HuH-7 (cell line): ENCODE data around the gene BLMH.

Experiments used
- DNase-seq: peaks from one replicate; pipeline ENCODE4 v3.0.0; 2011; ENCODE audit warnings: low spot score

Gene BLMH, protein sequence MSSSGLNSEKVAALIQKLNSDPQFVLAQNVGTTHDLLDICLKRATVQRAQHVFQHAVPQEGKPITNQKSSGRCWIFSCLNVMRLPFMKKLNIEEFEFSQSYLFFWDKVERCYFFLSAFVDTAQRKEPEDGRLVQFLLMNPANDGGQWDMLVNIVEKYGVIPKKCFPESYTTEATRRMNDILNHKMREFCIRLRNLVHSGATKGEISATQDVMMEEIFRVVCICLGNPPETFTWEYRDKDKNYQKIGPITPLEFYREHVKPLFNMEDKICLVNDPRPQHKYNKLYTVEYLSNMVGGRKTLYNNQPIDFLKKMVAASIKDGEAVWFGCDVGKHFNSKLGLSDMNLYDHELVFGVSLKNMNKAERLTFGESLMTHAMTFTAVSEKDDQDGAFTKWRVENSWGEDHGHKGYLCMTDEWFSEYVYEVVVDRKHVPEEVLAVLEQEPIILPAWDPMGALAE

DNA sequence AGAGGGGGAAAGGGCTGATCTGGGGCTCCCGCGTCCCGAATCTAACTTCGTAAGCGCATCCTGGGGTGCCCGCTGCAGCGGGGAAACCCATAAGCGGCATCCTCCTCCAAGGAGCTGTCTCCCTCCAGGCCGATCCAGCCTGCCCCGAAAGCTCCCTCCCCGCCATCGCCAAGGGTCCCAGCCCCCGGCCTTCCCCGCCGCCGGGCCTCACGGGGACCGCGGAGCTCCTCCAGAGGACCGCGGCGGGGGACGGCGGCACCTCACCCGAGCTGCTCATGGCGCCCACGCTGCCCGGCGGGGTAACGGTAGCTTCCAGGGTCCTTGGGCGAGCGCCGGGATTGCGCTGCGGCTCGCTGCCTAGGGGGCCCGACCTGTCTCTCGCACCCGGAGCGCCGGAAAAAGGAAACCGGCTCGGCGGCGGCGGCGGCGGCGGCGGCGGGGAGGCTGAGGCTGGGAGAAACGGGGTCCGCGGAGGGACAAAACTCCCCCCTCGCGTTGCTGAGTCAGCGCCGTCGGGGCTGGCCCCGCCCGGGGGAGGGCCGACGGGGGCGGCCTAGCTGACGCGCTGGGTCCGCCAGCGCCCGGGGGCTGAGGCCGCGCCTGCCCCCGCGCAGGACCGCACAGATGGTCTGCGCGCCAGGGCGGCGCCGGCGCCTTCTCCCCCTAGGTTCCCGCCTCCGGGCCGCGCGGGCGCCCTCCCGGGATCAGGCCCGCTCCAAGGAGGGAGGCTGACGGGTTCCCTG lies at the start of gene BLMH:
Gene BLMH, minus strand, starts transcription at position 402 of the 743 bp plus-strand sequence. Its CDS starts 125 bp downstream, at position 277.
- DNase-seq: peak; percentile 73

DNA sequence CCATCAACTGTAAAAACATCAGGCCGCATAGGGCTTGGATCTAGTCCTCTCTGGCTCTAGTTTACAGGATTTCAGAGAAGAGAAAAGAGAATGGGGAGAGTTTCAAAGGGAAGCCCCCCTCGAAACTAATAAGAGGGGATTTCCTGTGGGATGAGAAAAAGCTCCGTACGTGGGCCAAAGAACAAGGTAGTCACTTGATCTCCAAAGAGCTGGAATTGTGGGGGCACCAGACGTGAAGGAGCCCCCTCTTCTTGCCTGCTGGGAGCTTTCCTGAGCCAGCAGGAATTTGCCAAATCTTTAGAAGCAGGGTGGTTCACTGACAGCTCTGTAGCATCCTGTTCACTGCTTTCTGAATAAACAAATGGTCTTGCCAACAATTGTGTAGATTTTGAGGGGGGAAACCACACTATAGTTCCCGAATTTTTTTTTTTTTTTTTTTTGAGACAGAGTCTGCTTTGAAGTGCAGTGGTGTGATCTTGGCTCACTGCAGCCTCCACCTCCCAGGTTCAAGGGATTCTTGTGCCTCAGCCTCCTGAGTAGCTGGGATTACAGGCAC lies 49.1 kb upstream of the BLMH start:
- DNase-seq: no peak

DNA sequence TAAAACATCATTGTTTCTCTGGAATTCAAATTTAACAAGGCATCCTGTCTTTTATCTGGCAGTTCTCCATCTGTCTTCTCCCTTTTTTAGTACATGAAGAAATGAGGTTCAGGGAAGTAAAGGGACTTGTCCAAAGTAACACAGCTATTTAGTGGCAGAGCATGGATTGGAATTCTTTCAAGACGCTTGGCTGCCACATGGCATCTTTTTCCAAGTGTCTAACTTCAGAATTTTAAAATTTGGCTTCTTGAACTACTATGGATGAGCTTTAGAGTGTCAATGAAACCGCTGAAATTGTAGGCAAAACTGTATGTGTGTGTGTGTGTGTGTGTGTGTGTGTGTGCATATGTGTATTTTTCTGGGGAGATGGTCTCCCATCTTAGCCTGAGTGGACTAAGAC lies 47.3 kb upstream of the BLMH start:
- no peak for DNase-seq

DNA sequence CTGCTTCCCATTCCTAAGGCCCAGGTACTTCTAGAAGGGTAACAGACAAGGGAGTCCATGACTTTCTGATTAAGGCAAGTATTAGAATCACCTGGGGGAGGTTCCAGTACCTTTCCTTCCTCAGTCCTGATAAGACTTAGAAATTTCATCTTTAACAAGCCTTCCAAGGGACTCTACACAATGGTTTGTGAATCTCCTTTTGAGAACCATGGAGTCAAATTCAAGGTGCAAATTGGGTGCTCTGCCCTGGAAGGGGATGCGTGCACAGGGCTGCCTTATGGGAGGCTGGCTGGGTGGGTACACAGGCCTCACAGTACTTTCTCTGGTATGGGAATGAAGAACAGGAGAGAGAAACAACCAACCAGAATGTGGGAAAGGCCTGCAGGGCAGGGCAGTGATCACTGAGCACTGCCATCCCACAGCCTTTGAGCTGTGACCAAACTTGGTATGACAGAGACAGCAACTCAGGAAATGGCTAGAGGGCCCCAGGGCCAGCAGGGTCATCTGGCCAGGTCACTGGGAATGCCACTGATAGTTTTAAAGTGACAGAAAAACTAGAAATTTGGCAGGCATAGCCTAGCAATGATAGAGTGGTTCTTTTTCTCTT lies 45.8 kb upstream of the BLMH start:
- no peak for DNase-seq

DNA sequence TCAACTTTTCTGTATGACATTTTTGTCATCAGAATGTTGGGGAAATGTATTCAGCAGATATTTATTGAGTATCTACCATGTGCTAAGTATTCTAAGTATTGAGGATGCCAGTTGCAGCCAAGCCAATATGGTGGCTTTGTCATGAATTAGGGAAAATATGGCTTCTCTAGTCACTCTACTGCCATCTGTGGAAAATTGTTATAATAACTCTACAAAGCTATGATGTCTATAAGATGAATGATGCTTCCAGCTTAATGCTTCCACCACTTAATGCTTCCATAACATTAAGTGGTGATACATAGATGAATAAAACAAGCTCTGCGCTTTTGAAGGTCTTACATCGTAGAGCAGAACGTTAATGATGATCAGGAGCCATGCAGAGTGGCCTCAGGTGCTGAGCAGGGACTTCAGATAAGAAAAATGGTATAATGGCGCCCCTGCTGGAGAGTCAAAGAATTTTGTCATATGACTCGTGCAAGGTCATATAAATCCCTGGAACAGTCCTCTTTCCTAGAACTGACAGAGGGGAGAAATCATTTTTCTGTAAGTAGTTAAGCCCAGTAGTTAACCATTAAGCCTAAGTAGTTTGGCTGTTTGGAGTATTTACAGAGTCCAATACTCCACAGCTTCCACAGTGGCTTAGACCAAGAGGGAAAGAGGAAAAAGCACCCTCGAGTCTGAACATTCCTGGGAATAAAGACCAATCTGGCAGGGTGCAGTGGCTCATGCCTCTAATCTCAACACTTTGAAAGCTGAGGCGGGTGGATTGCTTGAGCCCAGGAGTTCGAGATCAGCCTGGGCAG lies 44.8 kb upstream of the BLMH start:
- peak; percentile 35 for DNase-seq

DNA sequence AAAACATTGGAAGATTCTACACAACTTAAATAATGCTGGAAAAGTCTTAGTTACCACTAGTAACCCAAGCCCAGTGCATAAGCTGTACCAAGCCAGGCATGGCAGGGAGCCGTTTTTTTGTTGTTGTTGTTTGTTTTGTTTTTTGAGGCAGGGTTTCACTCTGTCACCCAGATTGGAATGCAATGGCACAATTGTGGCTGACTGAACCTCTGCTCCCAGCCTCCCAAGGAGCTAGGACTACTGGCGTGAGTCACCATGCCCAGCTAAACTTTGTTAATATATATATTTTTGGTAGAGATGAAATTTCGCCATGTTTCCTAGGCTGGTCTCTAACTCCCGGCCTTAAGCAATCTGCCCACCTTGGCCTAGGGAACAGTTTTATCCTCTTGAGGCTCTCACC lies 42.7 kb upstream of the BLMH start:
- DNase-seq: no peak

DNA sequence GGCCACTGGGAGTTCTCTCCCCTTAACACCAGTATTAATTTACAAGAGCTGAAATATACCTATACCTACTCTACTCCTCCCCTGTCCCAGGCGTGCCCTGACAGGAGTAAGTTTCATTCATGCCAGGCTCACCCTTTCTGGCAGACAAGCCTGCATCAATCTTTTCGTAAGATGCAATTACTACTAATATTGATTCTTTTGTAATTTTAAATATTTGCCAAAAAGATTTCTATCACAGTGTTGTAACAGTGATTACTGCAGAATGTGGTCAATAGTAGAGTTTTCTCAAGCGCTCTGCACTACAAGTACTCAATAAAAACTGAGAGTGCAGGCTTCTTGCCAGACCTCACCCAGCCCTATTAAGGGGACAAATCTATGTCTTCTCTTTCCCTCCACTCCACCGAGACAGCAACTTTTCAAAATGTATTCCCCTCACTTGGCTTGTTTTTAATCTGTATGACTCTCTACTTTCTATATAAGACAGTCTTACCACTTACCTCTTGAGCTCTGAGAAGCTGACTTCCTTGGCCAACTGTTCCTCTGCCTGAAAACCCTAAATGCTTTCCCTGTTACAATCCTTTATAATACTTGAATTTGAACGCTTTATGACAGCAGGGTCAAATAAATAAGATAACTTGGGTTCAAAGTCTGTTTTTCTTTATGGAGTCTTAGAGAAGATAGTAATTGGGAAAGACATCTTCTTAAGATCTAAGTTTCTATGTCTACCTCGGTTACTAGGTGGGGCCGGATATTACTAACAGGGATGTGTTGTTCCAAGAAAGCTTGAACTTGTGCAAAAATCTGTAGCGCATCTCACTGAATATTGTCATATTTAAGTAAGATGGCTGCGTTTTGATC lies 42.0 kb upstream of the BLMH start, which contains the start of gene TMIGD1:
Gene TMIGD1, minus strand, starts transcription at position 555 of the 858 bp plus-strand sequence. CDS start 1,924 bp downstream, outside the sequence.
- DNase-seq: no peak

DNA sequence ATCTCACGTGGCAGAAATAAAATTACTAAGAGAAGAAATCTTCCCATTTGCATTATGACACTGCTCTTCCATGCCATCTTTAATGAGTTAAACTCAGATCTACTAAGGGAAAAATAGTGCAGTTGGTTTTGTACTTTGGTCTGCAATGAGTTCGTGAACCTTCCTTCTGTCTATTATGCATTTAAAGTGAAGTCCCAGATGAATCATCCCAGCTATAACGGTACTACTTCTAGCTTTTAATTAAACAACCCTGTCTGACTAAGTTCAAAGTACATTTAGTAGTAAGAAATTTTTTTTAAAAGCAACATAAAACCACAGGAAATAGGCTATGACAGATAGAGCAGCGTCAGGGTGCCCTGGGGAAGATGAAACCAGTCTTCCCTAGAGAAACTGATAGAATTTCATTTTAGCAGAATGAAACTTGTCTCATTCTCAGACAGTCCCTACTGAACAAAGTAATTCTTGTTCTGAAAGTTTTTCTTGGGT lies 40.4 kb upstream of the BLMH start:
- DNase-seq: no peak

DNA sequence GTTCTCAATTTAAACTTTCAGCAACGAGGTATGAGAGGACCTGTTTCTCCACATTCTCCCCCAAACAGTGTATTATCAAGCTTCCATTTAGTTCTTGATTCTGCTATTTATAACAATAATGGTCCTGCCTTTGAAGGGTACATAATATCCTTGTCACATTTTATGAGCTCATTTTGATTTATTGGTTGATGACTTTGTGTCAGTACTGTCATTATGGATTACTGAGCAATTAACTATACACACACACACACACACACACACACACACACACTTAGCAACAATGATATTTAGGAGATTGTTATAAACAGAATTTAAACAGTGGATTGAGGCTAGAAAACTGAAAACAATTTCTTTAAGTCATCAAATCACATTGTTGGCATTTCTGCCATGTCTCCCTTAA lies 35.1 kb upstream of the BLMH start:
- DNase-seq: no peak

DNA sequence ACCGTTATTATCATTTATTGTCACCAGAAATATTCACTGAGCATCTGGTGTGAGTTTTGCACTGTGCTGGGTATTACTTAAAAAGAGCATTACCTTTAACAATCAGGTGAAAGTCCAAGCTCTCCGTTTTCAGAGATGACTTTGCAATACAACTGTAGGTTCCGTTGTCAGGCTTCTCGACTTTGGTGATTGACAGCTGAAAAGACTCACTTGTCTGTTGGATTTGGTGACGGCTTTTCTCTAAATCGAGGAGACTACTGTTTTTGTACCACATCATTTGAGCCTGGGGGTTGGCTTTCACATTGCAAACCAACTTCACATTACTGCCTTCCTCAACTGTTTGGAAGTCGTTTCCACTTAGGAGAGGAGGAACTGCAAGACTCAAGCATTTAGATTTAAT lies 33.0 kb upstream of the BLMH start:
- no peak for DNase-seq

DNA sequence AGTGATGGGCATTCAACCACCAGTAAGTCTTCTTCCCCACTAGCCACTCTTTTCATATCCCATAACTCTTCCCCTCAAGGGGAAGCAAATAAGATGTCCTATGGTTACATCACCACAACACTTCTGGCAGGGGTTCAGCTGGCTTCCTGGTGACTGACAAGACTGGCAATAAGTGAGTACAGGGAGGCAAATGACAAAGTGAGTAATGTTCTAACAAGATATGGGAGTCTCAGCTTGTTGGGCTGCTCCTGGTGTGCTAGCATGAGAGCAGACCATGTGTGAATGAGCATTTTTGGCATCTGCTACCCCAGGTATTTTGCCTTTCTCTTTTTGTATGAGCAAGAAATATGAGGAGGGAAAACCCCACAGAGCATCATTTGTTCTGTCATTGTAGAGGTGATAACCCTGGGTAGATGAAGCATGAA lies 32.2 kb upstream of the BLMH start:
- no peak for DNase-seq

DNA sequence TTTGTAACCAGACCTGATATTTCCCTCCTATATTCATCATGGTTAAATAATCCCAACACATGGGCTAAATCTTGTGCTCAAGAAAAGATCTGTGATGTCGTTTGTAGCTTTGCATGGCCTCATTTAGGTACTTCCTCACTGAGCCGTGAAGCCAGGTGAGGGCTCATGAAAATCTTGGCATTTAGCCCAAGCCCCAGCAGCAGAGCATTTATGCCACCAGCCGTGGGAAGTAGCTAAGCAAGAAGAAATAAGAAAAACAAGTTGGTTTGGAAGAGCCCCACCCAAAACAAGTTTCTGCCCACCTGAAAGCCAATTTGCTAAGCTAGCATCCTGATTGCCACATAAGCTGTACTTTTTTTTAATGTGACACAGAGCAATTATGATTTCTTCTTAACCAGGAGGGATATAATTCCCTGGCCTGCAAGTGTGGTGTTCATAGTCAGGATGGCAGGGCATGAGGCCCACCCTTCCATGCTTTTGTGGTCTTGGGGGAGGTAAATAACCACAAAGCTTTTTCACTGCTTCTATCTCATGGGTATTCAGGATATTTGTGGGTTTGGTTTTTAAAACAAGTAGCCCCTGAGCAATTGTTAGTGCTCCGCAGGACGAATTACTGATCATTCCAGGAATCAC lies 31.6 kb upstream of the BLMH start:
- DNase-seq: no peak

DNA sequence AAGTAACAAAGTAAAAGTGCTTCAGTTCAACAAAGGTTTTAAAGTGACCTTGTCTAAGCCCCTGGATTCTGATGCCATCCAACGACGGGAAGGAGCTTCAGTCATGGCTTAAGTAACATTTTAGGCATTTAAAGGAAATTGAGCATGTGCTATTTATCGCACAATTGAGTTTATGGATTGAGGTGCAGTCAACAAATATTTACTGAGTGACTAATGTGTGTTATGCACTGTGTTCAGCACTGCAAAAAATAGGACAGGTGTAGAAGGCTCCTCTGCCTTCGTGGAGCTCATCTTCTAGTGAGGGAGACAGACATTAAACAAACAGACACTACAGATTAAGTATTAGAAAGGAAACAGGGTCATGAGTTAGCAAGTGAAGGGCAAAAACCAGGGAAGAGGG lies 29.6 kb upstream of the BLMH start:
- DNase-seq: no peak

DNA sequence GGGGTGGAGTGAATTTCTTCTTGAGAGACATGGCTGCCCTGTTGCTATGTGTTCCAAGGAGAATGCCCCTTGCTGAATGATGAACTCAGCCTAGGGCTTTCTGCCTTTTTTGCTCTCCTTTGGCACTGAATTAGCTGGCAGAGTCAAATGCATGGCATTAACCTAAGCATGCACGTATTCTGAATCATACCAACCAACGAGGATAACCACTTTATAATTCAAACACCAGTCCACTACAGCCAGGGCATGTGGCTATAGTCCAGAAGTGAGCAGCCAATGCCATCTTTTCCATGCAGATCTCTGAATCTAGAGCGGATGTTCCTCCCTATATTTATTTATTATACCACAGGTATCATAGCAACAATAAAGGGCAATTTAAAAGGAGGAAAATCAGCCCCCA lies 26.4 kb upstream of the BLMH start:
- no peak for DNase-seq

DNA sequence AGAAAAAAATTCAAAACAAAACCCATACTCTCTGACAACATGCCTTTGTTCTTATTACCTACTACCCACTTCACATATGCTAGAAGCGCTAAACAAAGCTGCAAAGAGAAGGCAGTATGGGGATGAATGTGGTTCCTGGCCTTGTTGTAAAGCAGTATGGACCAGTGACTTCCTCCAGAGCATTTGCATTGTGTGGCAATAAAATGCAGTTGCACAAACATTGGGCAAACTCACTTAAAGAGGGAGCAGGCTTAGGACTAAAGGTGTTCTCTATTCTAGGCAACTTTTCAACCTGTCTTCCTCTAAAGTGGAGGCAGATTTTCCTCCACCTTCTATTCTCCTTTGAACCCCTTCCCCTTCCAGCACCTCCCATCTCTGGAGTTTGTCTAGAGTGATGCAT lies 25.0 kb upstream of the BLMH start:
- DNase-seq: peak; percentile 45

DNA sequence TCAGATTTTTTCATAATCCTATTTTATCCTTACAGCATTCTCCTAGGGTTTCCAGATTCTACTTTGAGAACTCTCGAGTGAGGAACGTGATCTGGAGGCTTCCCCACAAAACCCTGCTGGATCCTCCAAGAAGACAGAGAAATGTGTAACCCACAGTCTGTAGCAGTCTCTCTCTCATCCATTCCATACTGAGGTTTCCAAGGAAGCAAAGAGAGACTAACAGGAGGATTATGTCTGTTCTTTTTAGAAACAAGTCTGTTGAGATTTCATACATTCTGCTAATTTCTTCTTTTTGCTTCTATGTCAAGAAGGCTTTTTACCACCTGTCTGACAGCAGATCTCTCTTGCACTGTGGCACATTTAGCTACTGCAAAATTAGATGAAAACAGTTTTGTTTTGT lies 23.4 kb upstream of the BLMH start:
- DNase-seq: no peak

DNA sequence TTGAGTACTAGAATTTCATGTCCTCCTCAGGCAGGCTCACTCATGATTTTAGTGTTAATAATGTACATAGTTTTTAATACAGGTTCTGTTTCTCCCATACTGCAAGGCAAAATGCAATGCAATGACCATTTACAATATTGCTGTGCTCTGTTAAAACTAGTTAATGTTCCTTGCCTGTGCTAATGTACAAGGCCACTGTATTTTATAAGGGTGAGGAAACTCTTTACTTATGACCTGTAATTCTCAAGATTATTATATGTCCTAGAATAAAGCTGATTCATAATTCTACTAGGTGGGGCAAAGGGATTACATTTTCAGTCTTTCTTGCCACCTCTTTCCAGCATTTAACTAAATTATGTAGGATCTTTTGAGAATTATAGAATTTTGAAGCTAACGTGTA lies 22.7 kb upstream of the BLMH start:
- no peak for DNase-seq

DNA sequence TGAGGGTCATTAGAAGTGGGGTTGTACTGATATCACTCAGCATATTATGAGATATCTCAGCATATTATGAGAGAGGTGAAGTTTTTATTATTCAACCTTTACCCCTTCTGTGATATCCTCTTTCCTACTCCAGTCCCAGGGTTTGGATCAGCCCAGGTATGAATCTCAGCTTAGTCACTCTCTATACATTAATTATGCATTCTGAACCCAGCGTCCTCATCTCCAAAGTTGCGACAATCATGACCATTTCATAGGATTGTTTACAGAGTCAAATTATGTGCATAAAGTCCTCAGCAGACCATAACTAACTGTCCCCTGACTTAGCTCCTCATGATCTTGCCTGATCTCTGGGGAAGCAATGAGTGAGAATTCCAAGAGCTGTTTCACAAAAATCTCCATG lies 20.5 kb upstream of the BLMH start:
- DNase-seq: no peak

DNA sequence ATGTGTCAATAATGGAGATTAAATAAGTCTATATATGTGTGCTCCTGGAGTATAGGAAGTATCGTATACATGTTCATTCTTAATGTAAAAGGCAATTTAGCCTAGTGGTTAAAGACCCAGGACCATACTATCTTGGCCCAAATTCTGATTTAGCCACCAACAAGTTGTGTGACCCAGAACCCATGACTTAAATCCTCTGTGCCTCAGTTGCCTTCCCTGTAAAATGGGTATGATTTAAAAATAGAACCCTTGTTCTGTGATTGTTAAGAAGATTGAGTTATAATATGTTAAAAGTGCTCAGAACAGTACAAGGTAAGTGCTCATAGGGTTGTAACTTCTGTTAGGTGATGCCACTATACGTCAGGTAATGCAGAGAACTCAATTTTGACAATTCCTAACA lies 18.8 kb upstream of the BLMH start:
- no peak for DNase-seq

DNA sequence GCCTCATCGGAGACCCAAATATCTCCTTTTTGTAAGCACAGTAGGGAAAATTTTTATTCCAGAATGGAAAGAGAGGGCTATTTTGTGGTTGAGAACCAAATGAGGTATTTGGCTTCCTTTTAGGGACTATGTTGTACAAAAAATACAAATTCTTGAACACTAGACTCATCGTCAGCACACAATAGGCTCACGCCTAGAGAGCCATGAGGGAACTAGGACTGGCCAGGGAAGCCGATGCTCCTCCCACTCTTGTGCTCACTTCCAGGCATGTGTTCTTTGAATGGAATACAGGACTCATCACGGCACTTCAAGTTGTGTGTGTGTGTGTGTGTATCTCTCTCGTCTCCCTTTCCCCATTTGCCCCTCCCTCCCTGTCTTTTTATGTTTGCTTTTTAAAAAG lies 17.8 kb upstream of the BLMH start:
- no peak for DNase-seq
